BE2C (cell line): ENCODE results near the gene MAP3K20.
"Not testable (repeated sequence)": the region's sequence is repeated elsewhere in the genome, so short reads cannot be mapped to it uniquely, and the experiment has no call there.

Experiments
- DNase-seq: peaks from one replicate; pipeline ENCODE4 v3.0.0-alpha.2; 2020
- H3K27me3 ChIP-seq: fragments of 250-450 bp; sonication (Bioruptor Pico); 2 replicates; pipeline ENCODE4 v1.5.1; 2020; ENCODE audit warnings: mild to moderate bottlenecking
- H3K36me3 ChIP-seq: fragments of 250-450 bp; sonication (Bioruptor Pico); 2 replicates; pipeline ENCODE4 v1.5.1; 2020; ENCODE audit warnings: mild to moderate bottlenecking
- H3K4me1 ChIP-seq: fragments of 250-450 bp; sonication (Bioruptor Pico); 2 replicates; pipeline ENCODE4 v1.5.1; 2020
- H3K4me3 ChIP-seq: 2 replicates; pipeline ENCODE4 v1.5.1; 2011; ENCODE audit warnings: low read depth, low read length
- H3K9me3 ChIP-seq: fragments of 250-450 bp; sonication (Bioruptor Pico); 2 replicates; pipeline ENCODE4 v1.5.1; 2020
- TF ChIP-seq, protein P1 (sequence below): IDR thresholded peaks from 2 replicates; pipeline ENCODE4 v1.5.1; 2012; ENCODE audit warnings: mild to moderate bottlenecking, low read depth, low read length

Gene MAP3K20

DNA sequence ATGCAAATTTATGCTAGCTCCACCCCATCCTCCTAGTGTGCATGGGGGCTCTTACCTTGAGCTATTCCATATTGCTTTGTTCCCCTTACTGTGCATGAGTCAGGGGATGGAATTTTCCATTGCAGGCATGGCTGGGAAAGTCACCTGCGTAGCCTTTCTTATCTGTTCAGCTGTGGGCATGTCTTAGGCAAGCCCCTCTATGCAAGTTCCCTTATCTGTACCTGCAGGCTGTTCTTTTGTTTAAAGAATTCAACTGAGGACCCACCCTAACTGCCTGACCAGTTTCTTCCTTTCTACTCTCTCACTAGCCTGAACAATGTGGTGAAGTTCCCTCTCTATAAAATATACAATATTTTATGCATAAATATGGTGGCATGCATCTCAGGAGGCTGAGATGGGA is 224.8 kb downstream of the MAP3K20 start:
- Histone ChIP-seq H3K36me3 (no peaks in the 10 kb centered on the region), H3K27me3 (no peaks in the 10 kb centered on the region), H3K9me3 (no peaks in the 10 kb centered on the region), H3K4me1 (no peaks in the 10 kb centered on the region), H3K4me3 (no peak overlapping the region)
- DNase-seq, result no peak
- TF ChIP-seq, protein P1, sequence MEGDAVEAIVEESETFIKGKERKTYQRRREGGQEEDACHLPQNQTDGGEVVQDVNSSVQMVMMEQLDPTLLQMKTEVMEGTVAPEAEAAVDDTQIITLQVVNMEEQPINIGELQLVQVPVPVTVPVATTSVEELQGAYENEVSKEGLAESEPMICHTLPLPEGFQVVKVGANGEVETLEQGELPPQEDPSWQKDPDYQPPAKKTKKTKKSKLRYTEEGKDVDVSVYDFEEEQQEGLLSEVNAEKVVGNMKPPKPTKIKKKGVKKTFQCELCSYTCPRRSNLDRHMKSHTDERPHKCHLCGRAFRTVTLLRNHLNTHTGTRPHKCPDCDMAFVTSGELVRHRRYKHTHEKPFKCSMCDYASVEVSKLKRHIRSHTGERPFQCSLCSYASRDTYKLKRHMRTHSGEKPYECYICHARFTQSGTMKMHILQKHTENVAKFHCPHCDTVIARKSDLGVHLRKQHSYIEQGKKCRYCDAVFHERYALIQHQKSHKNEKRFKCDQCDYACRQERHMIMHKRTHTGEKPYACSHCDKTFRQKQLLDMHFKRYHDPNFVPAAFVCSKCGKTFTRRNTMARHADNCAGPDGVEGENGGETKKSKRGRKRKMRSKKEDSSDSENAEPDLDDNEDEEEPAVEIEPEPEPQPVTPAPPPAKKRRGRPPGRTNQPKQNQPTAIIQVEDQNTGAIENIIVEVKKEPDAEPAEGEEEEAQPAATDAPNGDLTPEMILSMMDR, result no peak

DNA sequence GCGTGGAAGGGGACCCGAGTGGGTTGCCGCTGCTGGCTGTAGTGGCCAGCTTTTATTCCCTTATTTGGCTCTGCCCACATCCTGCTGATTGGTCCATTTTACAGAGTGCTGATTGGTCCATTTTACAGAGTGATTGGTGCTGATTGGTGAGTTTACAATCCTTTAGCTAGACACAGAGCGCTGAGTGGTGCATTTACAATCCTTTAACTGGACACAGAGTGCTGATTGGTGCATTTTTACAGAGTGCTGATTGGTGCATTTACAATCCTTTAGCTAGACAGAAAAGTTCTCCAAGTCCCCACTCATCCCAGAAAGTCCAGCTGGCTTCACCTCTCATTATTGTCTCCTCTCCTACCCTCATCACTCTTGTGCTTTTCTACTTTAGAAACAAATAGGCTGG is 225.9 kb downstream of the MAP3K20 start:
- not testable (repeated sequence) for H3K4me3 ChIP-seq, H3K9me3 ChIP-seq, H3K27me3 ChIP-seq, H3K36me3 ChIP-seq, DNase-seq, H3K4me1 ChIP-seq

GRCh38 chr2:173305303-173305702 is 229.7 kb downstream of the MAP3K20 start:
- TF ChIP-seq, protein P1, result no peak
- DNase-seq, result no peak
- no peaks in the 10 kb centered on the region for H3K4me1 ChIP-seq
- H3K36me3 ChIP-seq, result no peaks in the 10 kb centered on the region
- H3K4me3 ChIP-seq, result no peak overlapping the region
- H3K9me3 ChIP-seq, result no peaks in the 10 kb centered on the region
- H3K27me3 ChIP-seq, result no peaks in the 10 kb centered on the region

DNA sequence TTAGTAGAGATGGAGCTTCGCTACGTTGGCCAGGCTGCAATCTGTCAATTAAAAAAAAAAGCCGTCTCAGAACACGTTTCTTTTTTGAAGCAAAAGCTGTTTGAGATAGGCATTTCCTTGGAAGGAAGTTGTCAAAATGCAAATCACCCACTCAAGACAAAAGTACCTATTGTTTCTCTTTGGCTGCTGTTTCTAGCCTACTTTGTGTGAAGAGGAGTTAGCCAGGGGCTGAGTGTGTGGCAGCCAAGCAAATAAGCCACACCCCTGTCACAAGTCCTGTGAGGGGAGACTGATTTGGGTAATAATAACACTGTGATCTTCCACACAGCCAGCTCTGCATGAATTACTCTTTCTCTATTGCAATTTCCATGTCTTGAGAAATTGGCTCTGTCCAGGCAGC is 231.6 kb downstream of the MAP3K20 start:
- no peaks in the 10 kb centered on the region for H3K36me3 ChIP-seq
- H3K4me1 ChIP-seq, result no peaks in the 10 kb centered on the region
- no peaks in the 10 kb centered on the region for H3K27me3 ChIP-seq
- no peak for DNase-seq
- TF ChIP-seq, protein P1, result no peak
- H3K9me3 ChIP-seq, result no peaks in the 10 kb centered on the region
- H3K4me3 ChIP-seq, result no peak overlapping the region

- not testable (repeated sequence) for H3K36me3 ChIP-seq, DNase-seq, H3K9me3 ChIP-seq, H3K4me1 ChIP-seq, H3K4me3 ChIP-seq, H3K27me3 ChIP-seq
These were observed 233.7 kb downstream of the MAP3K20 start for GRCh38 chr2:173309370-173309769.

GRCh38 chr2:173311844-173312606 is 236.4 kb downstream of the MAP3K20 start:
- Histone ChIP-seq H3K4me3 (no peak overlapping the region), H3K9me3 (no peaks in the 10 kb centered on the region), H3K36me3 (no peaks in the 10 kb centered on the region), H3K4me1 (no peaks in the 10 kb centered on the region), H3K27me3 (no peaks in the 10 kb centered on the region)
- DNase-seq, result no peak
- TF ChIP-seq, protein P1, result no peak
